B cell (primary cell): ENCODE measurements around the gene CNIH1.

Experiments used
- CTCF ChIP-seq: fragments of 200-600 bp; IDR thresholded peaks from one replicate; pipeline ENCODE4 v1.8.0; 2022; ENCODE audit warnings: antibody characterized with exemption, mild to moderate bottlenecking
- EZH2 ChIP-seq: IDR thresholded peaks from 2 replicates; pipeline ENCODE4 v1.6.1; 2012; ENCODE audit warnings: borderline replicate concordance, low read depth, mild to moderate bottlenecking, moderate library complexity, low read length; ENCODE audit not compliant: insufficient read depth, poor library complexity, severe bottlenecking

GRCh38 chr14:54425537-54426274 lies 15.5 kb downstream of the CNIH1 start:
- TF ChIP-seq CTCF (no peak), EZH2 (no peak)
